Hepatocyte (in vitro differentiated cells): ENCODE measurements around the gene NLRP11.

Source experiments
- EZH2 ChIP-seq: fragments of 200-600 bp; sonication (generic); IDR thresholded peaks from 2 replicates; pipeline ENCODE4 v1.6.1; 2016; ENCODE audit warnings: antibody characterized with exemption, mild to moderate bottlenecking, borderline replicate concordance
- EZH2phosphoT487 ChIP-seq: fragments of 200-600 bp; sonication (generic); IDR thresholded peaks from one replicate; pipeline ENCODE4 v1.6.1; 2018; ENCODE audit warnings: antibody characterized with exemption, mild to moderate bottlenecking, low read depth, moderate library complexity; ENCODE audit not compliant: unreplicated experiment, severe bottlenecking
- TF ChIP-seq, protein P1 (sequence below): fragments of 200-600 bp; sonication (generic); IDR thresholded peaks from 2 replicates; pipeline ENCODE4 v1.5.1; 2016; ENCODE audit warnings: antibody characterized with exemption, mild to moderate bottlenecking; ENCODE audit not compliant: poor library complexity

- TF ChIP-seq, protein P1, sequence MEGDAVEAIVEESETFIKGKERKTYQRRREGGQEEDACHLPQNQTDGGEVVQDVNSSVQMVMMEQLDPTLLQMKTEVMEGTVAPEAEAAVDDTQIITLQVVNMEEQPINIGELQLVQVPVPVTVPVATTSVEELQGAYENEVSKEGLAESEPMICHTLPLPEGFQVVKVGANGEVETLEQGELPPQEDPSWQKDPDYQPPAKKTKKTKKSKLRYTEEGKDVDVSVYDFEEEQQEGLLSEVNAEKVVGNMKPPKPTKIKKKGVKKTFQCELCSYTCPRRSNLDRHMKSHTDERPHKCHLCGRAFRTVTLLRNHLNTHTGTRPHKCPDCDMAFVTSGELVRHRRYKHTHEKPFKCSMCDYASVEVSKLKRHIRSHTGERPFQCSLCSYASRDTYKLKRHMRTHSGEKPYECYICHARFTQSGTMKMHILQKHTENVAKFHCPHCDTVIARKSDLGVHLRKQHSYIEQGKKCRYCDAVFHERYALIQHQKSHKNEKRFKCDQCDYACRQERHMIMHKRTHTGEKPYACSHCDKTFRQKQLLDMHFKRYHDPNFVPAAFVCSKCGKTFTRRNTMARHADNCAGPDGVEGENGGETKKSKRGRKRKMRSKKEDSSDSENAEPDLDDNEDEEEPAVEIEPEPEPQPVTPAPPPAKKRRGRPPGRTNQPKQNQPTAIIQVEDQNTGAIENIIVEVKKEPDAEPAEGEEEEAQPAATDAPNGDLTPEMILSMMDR = no peak
- TF ChIP-seq EZH2 (no peak), EZH2phosphoT487 (no peak)
Measured at GRCh38 chr19:55832676-55833075, 877 bp upstream of the NLRP11 start.
